GM10266 (cell line): ENCODE measurements around the gene IFITM1.

ENCODE experiments used
- DNase-seq: peaks from one replicate; pipeline ENCODE4 v3.0.0; 2012; ENCODE audit errors: extremely low spot score
- TF ChIP-seq, protein P1 (sequence below): IDR thresholded peaks from 2 replicates; pipeline ENCODE4 v1.5.1; 2012; ENCODE audit warnings: mild to moderate bottlenecking, low read depth; ENCODE audit not compliant: control insufficient read depth, insufficient read depth; ENCODE audit errors: missing control alignments

The IFITM1 gene

DNA sequence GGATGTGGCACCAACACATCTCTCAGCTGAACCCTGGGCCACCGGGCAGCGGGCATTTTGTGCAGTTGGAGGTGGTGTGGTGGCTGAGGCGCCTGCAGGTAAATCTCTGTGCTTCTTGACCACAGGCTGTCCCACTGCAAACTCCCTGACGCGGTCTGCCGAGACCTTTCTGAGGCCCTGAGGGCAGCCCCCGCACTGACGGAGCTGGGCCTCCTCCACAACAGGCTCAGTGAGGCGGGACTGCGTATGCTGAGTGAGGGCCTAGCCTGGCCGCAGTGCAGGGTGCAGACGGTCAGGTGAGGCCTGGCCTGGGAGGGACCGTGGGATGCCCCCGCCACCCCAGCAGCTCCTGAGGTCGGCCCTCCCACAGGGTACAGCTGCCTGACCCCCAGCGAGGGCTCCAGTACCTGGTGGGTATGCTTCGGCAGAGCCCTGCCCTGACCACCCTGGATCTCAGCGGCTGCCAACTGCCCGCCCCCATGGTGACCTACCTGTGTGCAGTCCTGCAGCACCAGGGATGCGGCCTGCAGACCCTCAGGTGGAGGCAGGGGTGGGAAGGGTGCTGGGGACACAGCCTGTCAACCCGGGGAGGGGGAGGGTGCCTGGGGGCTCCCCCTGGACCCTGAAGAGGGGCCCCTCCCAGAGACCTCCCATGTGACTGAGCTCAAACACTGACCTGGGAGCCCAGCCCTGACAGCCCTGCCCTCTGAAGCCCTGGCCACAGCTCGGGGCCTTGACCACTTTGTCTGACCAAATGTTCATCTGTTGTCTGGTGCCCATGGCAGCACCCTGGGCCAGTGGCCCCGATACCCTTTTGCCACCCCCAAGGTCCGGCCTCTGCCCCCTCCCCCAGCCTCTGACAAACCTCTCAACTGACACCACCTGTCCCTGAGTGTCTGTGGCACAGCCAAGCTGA is 29.5 kb upstream of the IFITM1 start:
- TF ChIP-seq, protein P1, sequence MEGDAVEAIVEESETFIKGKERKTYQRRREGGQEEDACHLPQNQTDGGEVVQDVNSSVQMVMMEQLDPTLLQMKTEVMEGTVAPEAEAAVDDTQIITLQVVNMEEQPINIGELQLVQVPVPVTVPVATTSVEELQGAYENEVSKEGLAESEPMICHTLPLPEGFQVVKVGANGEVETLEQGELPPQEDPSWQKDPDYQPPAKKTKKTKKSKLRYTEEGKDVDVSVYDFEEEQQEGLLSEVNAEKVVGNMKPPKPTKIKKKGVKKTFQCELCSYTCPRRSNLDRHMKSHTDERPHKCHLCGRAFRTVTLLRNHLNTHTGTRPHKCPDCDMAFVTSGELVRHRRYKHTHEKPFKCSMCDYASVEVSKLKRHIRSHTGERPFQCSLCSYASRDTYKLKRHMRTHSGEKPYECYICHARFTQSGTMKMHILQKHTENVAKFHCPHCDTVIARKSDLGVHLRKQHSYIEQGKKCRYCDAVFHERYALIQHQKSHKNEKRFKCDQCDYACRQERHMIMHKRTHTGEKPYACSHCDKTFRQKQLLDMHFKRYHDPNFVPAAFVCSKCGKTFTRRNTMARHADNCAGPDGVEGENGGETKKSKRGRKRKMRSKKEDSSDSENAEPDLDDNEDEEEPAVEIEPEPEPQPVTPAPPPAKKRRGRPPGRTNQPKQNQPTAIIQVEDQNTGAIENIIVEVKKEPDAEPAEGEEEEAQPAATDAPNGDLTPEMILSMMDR = no peak
- no peak for DNase-seq

DNA sequence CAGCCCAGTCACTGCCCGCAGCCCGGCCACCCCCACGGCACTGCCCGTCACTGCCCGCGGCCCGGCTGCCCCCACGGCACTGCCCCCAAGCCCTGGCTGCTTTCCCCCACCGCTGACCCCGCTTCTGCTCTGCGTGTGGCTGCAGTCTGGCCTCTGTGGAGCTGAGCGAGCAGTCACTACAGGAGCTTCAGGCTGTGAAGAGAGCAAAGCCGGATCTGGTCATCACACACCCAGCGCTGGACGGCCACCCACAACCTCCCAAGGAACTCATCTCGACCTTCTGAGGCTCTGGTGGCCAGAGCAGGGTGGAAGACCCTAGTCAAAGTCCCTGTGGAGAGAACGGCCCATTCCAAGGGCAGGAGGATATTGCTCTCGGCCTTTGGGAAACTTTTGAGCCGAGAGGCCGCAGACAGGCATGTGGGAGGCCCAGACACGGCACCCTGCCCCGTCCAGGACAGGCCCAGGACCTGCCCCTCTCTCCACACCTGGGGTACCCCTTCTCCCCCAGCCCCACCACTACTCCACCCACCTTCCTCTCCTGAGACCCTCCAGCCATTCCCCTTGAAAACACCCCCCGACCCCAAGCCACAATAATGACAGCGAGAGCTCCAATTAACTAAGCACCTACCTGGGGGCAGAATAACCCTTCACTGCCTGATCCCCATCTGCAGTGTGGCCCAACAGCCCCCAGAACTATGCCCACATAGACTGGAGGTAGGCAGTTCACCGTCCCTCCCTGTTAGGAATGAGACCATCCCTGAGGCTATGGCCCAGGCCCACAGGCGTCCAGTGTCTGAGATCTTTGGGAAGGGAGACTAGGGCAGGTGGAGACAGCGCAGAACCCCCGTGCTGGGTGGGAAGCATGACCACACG is 28.6 kb upstream of the IFITM1 start:
- DNase-seq = peak; percentile 26
- TF ChIP-seq, protein P1 = no peak

DNA sequence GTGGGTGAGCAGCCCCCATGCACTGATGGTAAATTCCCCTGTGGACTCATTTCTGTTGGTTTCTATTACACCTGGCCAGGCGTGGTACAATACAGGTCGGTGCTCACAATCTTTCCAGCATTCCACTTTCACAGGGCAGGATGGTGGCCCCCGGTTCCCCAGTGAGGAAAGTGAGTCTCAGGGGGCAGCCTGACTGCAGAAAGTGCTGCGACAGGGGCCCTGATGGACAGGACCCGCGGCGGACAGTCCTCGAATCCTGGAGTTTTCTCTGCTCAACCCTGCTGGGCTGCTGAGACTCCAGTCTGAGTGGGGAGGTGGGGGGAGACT is 28.0 kb upstream of the IFITM1 start:
- peak; percentile 26 for DNase-seq
- TF ChIP-seq, protein P1 = no peak

DNA sequence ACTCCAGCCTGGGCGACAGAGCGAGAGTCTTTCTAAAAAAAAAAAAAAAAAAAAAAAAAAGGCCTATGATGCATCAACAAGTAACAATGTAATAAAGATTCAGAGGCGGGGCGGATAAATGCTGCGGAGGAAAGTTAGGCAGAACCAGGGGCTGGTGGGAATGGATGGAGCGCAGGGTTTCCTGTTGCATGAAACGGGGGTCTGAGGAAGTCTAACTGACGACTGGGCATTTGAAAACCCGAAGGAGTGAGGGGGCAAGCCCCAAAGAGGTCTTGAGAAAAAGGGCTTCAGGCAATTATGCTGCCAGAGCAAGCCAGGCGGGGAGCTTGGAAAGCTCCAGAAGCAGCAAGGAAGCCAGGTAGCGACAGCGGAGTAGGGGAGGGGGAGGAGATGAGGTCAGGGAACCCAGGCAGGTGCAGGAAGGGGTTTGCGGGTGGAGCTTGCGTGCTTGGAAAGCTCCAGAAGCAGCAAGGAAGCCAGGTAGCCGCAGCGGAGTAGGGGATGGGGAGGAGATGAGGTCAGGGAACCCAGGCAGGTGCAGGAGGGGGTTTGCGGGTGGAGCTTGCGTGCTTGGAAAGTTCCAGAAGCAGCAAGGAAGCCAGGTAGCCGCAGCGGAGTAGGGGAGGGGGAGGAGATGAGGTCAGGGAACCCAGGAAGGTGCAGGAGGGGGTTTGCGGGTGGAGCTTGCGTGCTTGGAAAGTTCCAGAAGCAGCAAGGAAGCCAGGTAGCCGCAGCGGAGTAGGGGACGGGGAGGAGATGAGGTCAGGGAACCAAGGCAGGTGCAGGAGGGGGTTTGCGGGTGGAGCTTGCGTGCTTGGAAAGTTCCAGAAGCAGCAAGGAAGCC is 26.6 kb upstream of the IFITM1 start:
- DNase-seq = peak; percentile 28

DNA sequence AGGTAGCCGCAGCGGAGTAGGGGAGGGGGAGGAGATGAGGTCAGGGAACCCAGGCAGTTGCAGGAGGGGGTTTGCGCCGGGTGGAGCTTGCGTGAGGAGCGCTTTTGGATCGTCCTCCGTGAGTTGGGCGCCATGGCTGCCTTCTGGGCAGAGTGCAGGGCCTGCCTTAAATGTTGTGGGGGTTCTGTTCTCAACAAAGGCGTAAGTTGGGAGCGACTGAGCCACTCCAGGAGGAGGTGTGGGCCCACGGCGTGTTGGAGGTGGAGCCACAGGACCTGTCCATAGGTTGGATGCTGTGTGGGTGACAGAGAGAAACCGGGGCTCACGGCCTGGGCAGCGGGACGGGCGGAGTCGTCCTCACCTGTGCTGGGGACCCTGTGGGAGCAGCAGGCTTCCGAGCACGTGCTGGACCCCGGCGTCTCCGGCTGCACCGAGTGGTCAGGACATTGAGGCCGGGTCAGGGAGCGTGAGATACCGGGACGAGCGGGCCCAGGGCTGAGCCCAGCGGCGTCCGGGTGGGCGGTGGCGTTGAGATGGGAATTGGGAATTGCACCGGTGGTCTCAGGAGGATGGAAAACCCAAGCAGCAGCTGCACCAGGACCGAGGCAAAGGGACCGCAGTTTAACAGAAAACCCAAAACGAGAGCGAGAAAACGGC is 25.9 kb upstream of the IFITM1 start:
- TF ChIP-seq, protein P1 = no peak
- peak; percentile 42 for DNase-seq

DNA sequence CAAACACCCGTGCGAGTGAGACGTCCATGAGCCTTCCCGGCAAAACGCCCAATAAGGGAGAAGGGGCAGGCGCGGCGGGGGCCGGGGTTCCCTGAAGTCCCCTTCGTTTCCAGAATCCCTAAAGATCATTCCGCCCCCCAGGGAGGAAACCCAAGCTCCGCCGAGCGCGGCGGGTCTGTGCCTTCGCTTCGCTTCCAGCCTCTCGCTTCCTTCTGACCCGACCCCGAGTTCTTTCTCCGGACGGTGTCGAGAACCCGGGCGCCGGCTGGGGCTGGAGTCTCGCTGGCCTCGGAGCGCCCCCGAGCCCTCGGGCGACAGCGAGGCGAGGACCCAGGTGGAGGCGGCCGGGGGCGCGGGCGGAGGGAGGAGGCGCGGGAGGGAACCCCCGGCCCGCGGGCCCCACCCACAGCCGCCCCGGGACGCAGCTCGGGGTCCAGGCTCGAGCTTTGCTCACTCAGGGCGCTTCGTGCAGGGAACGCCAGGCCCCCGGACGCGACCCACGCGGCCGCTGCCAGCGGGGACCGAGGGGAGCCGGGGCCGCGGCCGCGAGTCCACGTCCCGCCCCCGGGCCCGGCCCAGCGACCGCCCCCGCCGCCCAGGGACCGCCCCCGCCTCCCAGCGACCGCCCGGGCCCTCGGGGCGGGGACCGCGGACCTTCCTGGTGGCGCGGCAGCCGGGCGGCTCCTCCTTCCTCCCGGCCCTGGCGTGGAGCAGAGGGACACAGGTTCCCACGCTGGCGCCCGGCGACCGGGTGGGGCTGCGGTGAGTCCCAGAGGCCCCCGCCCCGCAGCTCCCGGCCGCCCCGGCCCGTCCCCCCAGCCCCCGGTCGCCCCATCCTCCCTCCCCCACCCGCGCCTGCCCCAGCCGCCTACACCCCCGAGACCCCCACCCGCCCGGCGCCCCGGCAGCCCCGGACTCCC is 25.1 kb upstream of the IFITM1 start, which contains the start of gene PGGHG:
Gene PGGHG (plus strand): TSS at position 649 of the 920 bp plus-strand sequence. CDS start 691 bp downstream, outside the sequence.
- DNase-seq = peak; percentile 96
- TF ChIP-seq, protein P1 = no peak
